HTR-8/SVneo (cell line): ENCODE results near the gene UNC119B.
A peak's percentile ranks its signal among the peaks of the same experiment; 100 is the strongest.
"Not testable (repeated sequence)": the region's sequence is repeated elsewhere in the genome, so short reads cannot be mapped to it uniquely, and the experiment has no call there.

Experiments
- DNase-seq: peaks from one replicate; pipeline ENCODE4 v3.0.0; 2011; ENCODE audit warnings: low spot score, mixed read lengths; ENCODE audit not compliant: insufficient read length
- FAIRE-seq: peaks from 2 replicates; lab custom pipeline; 2011; peaks lifted over from hg19 to GRCh38; lab: Jason Lieb, UNC

UNC119B gene

GRCh38 chr12:120710031-120710804, at the start of gene UNC119B:
Gene UNC119B (plus strand): TSS chr12:120710458. CDS start chr12:120710475, 17 bp downstream.
- no peak for FAIRE-seq
- DNase-seq: peak; percentile 74

DNA sequence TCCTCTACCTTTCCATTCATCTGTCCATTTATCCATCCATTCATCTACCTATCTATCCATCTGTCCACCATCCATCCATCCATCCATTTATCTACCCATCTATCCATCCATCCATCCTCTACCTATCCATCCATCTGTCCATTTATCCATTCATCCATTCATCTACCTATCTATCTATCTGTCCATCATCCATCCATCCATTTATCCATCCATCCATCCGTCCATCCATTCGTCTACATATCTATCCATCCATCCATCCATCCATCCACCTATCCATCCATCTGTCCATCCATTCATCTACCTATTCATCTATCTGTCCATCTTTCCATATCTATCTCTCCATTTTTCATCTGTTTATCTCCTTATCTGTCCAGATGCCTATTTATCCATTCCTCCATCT, 48.8 kb upstream of the UNC119B start:
- no peak for DNase-seq
- FAIRE-seq: no peak

DNA sequence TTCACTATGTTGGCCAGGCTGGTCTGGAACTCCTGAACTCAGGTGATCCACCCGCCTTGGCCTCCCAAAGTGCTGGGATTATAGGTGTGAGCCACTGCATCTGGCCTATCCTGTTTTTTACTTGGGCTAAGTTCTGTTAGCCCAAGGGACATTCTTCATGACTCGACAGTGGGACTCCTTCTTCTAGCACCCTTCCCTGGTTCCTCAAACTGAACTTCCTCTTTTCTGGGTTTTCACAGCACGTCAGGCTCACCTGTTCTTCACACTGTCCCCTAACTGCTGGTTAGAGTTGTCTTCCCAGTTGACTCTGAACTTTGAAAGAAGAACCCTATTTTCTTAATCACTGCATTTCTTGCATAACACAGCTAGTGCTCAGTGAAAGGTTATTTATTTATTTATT, 47.4 kb upstream of the UNC119B start:
- no peak for FAIRE-seq
- no peak for DNase-seq

- no peak for FAIRE-seq
- no peak for DNase-seq
Measured at GRCh38 chr12:120663741-120664140, 46.5 kb upstream of the UNC119B start.

DNA sequence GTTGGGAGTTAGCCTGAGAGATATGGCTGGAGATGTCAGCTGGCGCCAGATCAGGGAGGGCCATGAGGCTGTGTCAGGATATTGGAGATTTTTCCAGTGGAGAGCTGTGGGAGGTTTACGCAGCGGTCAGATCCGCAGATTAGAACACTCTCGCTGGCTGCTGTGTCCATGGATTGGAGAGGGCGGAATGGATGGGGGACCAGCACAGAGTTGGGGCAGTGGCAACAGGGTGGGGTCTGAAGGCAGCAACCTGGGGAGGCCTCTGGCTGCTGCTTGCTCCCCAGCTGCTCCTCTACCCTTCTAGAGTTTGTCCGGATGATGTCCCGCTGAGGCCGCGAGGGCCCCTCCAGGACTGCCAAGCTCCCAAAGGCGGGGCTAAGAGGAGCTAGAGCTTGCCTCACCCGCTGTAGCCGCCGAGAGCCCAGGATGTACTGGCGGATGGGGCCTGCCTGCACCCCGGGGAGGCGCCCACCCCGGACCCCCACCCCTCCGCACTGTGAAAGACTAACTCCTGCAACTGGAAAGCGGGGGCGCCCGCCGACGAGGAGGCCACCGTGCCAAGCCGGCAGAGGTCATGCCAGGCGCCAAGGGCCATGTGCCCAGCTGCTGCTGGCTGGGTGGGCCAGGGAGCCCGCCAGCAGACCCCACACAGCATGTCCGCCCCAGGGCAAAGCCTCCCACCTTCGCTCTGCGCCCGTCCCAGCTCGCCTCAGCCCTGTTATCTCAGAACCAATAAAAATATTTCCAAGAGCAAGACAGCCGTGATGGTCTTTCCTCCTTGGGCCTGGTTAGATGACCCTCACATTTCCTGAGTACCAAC, 43.5 kb upstream of the UNC119B start:
- FAIRE-seq: no peak

GRCh38 chr12:120668091-120668867, 42.0 kb upstream of the UNC119B start:
- FAIRE-seq: no peak

More for the DNA sequence above, 43.5 kb upstream of the UNC119B start:
- no peak for DNase-seq

GRCh38 chr12:120668868-120669840, 41.1 kb upstream of the UNC119B start:
- DNase-seq (no peak), FAIRE-seq (no peak)

More at GRCh38 chr12:120668091-120668867, 42.0 kb upstream of the UNC119B start:
- DNase-seq: no peak

DNA sequence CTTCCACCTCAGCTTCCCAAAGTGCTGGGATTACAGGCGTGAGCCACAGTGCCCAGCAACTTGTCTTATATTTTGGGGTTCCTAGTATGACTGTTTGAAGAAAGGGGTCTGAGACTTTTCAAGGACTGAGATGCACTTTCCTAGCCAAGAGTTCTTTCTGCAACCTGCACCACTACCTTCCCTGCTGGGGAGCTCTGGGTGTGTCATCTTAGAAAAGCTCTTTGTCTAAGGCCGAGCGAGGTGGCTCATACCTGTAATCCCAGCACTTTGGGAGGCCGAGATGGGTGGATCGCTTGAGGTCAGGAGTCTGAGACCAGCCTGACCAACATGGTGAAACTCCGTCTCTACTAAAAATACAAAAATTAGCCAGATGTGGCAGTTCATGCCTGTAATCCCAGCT, 40.0 kb upstream of the UNC119B start:
- DNase-seq, FAIRE-seq: not testable (repeated sequence)

DNA sequence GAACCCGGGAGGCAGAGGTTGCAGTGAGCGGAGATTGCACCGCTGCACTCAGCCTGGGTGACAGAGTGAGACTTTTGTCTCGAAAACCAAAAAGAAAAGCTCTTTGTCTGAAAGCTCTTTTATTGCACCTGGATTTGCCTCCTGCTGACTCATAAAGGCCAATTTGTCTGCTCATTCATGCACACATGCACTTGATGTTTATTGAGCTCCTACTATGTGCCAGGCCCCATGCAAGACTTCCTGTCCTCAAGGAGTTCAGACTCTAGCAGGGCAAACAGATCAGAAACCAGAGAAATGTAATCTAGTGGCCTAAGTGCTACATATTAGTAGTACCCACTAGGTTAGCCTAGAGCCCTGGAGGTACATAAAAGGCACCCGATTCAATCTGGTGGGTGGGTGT, 39.6 kb upstream of the UNC119B start:
- FAIRE-seq: no peak
- DNase-seq: no peak

GRCh38 chr12:120674097-120674636, 36.1 kb upstream of the UNC119B start:
- no peak for FAIRE-seq
- no peak for DNase-seq

DNA sequence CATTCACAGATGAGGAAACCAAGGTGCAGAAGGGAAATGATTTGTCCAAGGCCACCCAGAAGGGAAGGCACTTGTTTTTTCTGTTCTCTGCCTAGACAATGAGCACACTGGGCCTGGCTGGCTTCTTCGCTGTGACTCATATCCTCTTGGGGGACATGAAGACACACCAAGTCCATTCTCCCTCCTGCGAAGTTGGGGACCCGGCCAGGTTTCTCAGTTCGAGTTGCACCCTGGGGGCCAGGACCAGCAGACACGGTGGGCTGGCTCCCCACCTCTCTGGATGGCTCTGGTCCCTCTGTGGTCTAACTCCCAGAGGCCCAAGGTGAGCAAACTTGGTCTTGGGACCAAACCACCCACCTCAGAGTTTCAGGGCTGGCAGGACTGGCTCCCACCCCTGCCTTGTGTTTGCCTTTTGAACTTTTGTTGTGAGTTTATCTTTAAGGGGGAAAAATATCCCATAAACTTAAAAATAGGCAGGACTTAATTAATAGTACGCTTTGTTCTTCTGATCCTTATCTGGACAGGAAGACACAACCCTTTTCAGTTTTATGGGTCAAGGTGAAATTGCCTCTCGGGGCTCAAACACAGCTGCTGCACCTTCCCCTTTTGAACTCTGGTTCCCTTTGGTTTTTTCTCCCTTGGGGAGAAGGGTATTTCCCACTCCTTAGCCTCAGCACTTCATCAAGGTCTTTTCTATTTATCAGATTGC, 32.3 kb upstream of the UNC119B start:
- FAIRE-seq (no peak), DNase-seq (no peak)

DNA sequence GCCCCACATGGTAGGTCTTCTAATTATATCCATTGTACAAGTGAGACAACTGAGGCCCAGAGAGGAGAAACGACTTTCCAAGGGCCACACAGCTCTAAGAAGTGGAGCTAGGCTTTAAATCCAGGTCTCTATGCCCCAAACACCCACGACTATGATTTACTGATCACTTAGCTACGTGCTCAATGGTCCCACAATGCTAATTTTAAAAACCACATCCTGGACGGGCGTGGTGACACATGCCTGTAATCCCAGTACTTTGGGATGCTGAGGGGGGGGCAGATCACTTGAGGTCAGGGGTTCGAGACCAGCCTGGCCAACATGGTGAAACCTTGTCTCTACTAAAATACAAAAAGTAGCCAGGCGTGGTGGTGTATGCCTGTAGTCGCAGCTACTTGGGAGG, 31.7 kb upstream of the UNC119B start:
- FAIRE-seq: no peak

DNA sequence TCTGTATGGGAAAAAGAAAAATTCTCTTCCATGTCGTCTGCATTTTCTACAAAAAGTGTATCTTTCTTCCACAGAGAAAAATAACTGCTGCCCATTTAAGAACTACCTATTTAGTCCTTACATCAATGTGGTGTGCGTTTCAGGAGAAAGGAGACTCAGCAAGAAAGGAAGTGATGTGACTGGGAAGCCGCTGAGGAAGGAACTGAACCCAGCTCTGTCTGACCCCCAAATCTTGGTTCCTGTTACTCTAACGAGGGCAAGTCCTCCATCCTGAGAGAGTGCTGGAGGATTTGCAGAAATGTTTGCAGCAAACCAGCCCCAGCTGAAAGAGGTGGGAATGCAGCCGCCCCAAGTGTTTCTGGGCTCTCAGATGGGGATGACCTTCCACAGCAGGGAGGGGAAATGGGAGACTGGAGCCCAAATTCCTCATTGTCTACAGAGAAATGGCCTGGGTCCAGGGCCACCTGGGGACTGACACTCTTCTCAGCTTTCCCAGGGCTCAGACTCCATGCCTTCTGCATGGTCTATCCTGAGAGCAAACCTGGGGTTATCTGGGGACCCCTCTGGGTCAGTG, 30.0 kb upstream of the UNC119B start:
- FAIRE-seq: no peak
- no peak for DNase-seq

More for the DNA sequence above, 31.7 kb upstream of the UNC119B start:
- DNase-seq: no peak

DNA sequence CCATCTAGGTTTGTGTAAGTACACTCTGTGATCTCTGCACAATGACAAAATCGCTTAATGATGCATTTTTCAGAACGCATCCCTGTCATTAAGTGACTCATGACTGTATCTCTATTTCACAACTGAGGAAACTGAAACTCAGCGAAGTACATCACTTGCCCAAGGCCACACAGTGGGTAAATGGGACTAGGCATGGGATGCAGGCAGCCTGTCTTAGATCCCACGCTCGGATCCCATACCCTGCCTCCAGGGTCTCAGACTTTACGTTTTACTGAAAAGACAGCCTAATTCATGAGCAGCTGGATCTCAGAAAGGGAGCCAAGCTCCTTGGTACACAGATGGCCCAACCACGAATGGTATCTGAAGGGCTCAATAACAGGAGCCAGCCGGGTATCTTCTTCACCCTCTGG, 25.7 kb upstream of the UNC119B start:
- DNase-seq (no peak), FAIRE-seq (no peak)

GRCh38 chr12:120685522-120685921, 24.7 kb upstream of the UNC119B start:
- DNase-seq: no peak
- FAIRE-seq: no peak

DNA sequence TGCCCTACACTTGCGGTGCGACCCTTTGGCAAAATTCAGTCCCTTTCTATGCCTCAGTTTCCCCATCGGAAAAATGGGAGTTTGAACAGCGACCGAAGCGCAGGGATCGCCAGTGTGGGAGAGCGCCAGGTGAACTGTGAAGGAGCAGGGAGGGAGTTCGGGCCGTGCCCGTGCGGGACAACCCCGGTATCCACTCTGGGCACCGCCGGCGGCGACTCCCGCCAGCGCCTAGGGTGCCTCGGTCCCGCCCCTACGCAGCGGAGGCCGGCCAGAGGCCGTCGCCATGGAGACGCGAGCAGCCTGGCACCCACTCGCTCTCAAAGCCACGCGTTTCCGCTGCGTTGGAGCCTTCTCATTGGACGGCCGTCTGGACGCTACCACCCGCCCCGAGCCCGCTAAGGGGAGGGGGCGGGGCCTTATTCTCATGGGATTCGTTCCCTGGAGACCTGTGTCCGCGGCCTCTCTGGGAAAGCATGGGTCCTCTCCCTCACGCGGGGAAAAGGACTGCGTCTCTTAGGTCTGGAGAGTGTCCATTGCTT, 24.0 kb upstream of the UNC119B start:
- FAIRE-seq (peak; percentile 90), DNase-seq (peak; percentile 96)

- FAIRE-seq (peak; percentile 9), DNase-seq (peak; percentile 98)
Measured at GRCh38 chr12:120686690-120687577, 23.3 kb upstream of the UNC119B start, which contains the start of gene MLEC. Gene MLEC (plus strand): TSS chr12:120687149. CDS start chr12:120687297, 148 bp downstream.
